GM19324 (cell line): ENCODE results near the gene MPP2.
"Not testable (repeated sequence)": the region's sequence is repeated elsewhere in the genome, so short reads cannot be mapped to it uniquely, and the experiment has no call there.

Source experiments
- ATAC-seq: cut with Tn5 transposase; IDR thresholded peaks from one replicate; pipeline ENCODE4 v1.9.1; 2021; ENCODE audit warnings: mild to moderate bottlenecking, moderate library complexity; ENCODE audit not compliant: unreplicated experiment, low FRiP score

MPP2 gene

DNA sequence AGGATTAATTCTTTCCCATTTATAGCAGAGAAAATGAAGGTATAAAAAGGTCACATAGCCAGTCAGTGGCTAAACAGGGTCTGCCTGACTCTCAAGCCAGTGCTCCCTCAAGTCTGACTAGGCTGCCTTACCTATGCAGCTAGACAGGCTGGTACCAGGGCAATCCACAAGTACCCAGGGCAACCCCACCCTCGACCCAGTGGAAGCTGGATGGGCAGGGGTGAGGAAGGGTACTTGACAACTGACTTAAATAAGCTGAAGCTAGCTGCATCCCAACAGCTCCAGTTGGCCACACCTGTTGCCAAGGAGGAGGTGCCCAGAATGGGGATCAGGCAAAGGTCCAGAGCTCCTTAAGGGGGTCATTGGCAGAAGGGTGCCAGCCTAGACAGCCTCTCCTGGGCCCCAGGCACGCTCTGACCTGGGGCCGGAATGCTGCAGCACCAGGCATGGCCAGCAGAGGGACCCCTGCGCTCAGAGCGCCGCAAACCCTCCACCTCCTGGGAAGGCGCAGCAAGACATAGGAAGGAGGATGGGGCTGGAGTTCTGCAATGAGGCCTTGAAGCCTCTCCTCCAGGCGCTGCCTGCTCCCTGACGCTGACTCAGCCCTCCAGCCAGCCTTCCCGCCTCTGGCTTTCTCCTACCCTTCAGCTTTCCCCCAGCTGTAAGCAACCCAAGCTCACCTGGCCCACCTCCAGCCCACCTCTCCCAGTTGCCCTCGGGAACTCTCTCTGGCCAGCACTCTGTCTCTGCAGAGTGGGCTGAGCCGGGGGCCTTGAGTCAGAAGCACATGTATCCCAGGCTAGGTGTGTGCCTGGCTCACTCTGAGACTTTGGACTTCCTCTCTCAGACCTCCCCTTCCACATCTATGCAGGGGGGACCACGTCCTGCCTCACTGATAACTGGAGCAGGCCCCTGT is 28.8 kb downstream of the MPP2 start:
- ATAC-seq = peak; percentile 55

DNA sequence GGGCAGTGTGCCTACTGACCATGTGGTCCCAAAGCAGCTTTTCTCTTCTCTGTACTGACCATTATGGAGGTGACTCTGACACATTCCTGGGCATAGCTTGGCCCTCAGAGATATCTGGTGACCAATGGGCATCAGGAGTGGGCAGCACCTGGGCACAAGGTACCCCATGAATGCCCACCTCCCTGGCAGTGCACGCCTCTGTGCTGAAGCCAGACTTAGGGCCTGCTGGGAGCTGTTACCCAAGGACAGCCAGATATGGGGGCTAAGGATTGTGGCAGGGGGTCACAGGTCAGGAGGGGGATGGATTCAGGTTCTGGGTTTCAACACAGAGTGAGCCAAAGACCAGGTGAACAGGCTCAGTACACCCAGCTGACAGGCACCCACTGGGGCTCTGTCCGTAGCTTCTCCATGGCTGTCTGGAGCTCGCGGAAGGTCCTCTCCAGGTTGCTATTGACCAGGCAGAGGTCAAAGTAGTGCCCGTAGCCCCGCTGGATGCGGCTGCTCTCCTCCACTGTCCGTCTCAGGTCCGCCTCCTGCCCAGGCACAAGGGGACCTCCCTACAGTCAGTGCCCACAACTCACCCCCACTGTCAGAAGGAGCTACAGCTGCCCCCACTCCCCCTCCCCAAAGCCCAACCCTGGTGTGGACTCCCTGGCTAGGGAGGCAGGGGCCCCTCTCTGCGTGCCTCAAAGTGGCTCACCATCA is 29.7 kb downstream of the MPP2 start:
- ATAC-seq = no peak

DNA sequence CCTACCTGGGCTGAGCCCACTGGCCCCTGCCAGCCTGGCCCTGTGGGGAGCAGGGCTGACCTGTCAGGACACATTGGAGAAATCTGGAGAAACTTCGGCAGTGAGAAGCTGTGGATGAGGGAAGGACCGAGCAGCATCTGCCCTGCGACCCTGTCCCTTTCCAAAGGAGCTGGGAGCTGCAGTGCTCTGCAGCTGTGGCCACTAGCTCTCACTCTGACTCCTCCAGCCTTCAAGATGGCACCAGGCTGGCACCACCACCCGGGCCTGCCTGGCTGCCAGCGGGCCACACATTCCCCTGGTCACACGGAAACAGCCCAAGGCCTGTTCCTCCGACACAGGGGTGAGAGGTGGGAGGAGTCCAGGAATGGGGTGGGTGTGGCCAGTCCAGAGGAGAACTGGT is 30.3 kb downstream of the MPP2 start:
- no peak for ATAC-seq

DNA sequence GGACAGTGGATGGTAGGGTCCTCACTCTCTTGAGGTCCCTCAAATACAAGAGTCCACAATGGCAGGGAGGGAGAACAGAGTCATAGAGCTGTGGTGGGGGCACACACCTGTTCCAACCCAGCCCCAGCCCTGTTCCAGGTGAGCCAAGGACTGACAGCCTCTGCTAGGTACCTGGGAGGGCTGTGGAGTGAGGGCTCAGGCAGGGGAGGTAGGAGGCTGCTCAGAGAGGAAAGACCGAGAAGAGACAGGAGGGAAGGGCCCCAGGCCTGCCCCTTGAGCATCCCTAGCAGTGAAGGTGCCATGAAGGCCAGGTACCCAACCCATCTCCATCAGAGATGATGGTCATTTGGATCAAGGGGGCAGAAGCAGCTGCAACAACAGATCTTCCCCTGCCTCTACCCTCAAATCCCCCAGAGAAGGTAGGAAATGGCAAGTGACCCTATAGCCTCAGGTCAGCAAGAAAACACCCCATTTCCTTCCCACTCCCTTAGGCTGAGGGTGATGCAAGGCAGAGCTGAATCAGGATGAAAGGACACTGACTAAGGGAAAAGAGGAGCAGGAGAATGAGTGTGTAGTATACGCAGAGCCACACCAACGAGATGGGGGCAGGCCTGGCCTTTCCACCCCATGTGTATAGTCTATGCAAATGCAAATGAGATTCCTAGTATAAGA is 31.7 kb downstream of the MPP2 start:
- no peak for ATAC-seq

DNA sequence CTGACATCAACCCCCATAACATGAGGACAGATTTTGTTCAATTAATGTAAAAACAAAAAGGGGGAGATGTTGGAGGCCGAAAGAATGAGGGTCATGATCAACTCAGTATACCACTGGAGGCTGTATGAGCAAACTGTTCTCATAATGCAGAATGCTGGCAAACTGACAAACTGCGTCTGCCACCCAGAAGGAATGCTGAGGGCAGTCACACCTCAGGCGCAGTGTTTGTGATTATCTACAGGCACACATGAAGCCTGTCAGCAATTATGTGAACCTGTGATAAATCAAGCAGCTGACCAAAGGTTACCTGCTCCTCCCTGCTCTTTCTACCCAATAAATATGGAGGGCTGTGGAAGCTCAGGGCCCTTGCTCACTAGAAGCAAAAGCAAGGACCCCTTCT is 33.0 kb downstream of the MPP2 start:
- ATAC-seq = no peak

DNA sequence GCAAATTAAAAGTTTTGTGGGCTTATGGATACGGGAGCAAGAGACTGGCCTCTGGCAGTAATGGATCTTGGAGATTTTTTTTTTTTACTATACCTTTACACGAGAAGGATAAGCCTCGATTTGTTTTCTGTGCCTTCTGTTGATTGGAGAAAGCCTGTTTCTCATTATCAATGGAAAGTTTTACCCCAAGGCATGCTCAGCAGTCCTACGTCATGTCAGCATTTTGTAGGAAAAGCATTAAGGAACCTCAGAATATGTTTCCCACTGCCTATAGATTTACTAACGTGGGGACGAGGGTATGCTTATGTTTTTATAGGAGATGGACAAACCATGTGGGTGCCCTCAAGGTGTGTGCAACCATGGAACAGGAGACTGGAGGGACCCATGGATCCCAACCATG is 33.5 kb downstream of the MPP2 start:
- no peak for ATAC-seq

- no peak for ATAC-seq
These were observed 34.2 kb downstream of the MPP2 start for GRCh38 chr17:43873091-43873490.

DNA sequence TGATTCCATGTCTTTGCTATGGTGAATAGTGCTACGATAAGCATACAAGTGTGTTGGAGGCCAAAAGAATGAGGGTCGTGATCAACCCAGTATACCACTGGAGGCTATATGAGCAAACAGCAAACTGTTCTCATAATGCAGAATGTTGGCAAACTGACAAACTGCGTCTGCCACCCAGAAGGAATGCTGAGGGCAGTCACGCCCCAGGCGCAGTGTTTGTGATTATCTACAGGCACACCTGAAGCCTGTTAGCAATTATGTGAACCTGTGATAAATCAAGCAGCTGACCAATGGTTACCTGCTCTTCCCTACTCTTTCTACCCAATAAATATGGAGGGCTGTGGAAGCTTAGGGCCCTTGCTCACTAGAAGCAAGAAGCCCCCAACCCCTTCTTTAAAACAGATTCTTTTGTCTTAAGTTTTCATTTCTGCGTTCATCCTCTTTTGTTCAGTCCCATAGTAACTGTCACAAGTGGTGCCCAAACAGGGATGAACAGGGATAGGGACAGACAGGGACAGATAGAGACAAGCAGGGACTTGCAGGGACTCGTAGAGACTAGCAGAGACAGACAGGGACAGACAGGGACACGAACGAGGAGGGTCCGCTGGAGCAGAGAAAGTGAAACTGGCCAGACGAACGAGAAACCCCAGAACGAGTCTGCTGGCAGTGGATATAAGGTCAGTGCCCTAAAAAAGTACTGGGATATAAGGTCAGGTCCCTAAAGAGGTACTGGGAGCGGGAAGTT is 35.2 kb downstream of the MPP2 start:
- no peak for ATAC-seq

DNA sequence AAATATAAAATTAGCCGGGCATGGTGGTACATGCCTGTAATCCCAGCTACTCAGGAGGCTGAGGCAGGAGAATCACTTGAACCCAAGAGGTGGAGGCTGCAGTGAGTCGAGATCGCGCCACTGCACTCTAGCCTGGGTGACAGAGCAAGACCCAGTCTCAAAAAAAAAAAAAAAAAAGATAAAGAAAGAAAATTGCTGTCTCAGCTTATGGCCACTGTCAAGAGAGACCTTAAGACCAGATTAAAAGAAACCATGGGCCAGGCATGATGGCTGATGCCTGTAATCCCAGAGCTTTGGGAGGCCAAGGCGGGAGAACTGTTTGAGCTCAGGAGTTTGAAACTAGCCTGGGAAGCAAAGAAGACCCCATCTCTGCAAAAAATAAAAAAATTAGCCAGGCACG is 38.3 kb downstream of the MPP2 start:
- not testable (repeated sequence) for ATAC-seq

DNA sequence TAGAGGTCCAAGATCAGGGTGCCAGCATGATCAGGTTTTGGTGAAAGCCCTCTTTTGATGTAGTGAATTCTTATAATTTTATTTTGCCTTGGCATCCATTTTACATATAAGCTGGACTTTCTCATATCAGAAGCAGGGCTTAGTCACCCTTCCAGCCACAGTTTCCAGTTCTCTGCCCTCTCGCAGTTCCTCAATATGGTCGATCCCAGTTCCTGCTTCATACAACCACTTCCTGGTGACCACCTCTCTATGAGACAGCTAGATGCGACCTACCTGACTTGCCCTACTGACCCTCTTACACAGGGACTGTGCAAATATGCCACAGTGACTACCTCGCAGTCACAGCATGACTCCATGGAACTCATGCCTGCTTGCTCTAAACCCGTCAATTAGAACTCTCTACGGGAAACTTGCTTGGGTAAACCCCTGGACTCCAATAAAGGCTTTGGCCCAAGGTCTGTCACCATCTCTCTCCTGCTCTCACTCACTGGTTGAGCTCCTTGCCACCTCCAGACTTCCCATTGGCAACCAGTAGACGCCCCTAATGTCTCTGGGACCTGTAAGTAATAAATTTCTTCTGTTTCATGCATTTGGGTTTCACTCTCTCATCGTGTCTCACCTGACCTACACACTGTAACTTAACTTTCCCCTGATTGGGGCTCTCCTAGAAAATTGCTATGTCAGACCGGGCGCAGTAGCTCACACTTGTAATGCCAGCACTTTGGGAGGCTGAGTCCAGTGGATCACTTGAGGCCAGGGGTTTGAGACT is 38.9 kb downstream of the MPP2 start:
- ATAC-seq = no peak

DNA sequence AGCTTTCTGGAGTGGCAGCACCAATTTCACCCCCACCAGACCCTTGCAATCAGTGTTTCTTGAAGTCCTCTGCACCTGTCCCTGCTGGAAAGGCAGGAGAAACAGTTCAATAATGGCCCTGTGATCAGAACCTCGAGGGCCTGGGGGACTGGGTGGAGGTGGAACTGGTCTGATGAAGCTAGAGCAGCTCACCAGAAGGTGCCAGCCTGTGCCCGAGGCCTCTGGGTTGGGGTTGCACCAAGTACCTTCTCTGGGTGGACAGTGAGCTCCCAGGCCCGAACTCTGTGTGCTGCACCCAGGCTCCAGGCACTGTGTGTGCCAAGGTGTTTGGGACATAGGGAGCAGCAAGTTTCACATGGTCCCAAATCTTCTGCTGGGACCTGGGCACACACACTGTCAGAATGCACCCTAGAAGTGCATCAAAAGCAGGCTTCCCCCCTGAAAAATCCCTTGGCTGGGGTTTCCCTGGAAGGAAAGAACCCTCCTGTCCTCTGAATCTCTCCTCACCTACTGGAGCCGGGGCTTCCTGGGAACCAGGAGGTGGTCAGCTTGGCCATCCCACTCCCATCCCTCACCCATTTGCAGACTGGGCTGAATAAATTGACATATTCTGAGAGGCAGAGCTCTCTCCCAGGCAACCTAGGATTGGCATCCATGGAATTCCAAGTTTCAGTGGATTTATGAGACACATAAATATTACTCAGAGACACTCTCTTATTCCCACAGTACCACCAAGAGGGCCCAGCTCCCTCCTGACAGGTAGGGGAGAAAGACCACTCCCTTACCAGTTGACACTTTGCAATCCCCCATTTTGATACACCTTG is 43.0 kb downstream of the MPP2 start:
- ATAC-seq = no peak

GRCh38 chr17:43861960-43862359 is 45.4 kb downstream of the MPP2 start:
- no peak for ATAC-seq

DNA sequence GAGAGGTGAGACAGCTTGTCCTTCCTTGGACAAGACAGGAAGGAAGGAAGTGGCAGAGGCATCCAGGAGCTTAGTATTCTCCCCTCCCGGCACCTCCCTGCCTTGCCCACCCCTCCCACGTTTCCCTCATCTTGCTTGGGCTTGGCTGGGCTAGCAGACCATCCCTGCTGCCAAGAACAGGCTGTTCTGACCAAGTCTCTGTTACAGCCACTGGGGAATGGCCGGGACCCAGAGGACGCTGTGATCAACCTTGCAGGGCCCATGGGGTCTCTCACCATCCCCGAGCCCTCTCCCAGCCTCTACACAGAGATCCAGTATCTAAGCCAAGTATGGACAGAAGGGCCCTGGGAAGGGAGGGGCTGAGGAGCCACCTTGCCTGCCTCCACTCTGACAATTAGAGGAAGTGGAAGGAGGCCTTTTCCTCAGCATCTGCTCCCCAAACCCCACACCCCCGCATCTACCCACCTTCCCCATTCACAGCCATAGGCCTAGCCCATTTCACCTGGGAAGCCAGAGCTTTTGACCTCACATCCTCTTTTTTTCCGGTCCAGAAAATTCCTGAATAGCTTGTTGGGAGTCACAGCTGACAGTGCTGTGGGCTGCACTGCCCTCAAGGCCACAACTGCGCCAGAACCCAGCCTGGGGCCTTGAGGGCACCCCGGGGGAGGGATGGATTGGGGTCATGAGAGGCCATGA is 46.3 kb downstream of the MPP2 start:
- ATAC-seq = no peak

GRCh38 chr17:43860077-43860725 is 47.1 kb downstream of the MPP2 start:
- no peak for ATAC-seq

- ATAC-seq = no peak
These were observed 49.3 kb downstream of the MPP2 start for GRCh38 chr17:43857957-43858600.

DNA sequence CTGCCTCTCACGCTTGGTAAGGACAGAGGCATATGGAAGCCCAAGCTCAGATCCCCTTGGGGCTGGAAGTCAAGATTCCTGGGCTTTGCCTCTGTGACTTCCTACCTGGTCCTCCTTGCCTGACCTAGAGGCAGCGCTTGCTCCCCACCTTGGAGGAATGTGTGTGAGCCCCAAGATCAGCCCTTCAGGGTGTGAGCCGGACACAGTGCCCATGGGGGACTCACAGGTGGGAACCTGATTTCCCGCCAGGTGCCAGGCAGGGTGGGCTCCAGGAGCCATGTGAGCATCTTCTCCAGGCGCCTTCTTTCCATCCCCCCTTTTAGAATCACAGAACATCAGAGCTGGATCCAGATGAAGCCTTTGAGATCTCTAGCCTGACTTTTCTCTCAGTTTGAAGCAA is 50.2 kb downstream of the MPP2 start:
- ATAC-seq = no peak

GRCh38 chr17:43856141-43856540 is 51.2 kb downstream of the MPP2 start:
- ATAC-seq = no peak
